K562 (cell line): ENCODE measurements around the gene GHITM. TPM values are rescaled to one million over a fixed set of nuclear protein-coding genes. Genes with fewer than 3 reads are reported as not detected.

ENCODE experiments used
- ADNP ChIP-seq: fragments of 200-800 bp; sonication (Bioruptor generic); IDR thresholded peaks from 2 replicates; pipeline ENCODE4 v1.6.1; 2016; ENCODE audit warnings: missing genetic modification characterization, missing compliant biosample characterization
- BACH1 ChIP-seq: fragments of 200-800 bp; sonication (Bioruptor generic); IDR thresholded peaks from 2 replicates; pipeline ENCODE4 v1.6.1; 2016; ENCODE audit warnings: missing genetic modification characterization, missing compliant biosample characterization
- BRD4 ChIP-seq: fragments of 200-600 bp; sonication (generic); IDR thresholded peaks from 2 replicates; pipeline ENCODE4 v1.6.1; 2017; ENCODE audit warnings: inconsistent platforms
- CREBBP ChIP-seq: IDR thresholded peaks from one replicate; pipeline ENCODE4 v1.6.1; 2012; ENCODE audit warnings: low read depth, mild to moderate bottlenecking, control low read depth, inconsistent platforms, low read length
- FOXK2 ChIP-seq, 2 experiments: fragments of 450-650 bp; IDR thresholded peaks in 1 of 2; conservative IDR thresholded peaks in 1 of 2; 2 replicates each; pipeline ENCODE4 v1.6.1; 2016; ENCODE audit warnings: low read depth in 2 of 2, mild to moderate bottlenecking in 1 of 2
- MAFK ChIP-seq: IDR thresholded peaks from 2 replicates; pipeline ENCODE4 v1.6.1; 2011; ENCODE audit warnings: low read length, improper control_type of control experiment
- MTA3 ChIP-seq: fragments of 450-650 bp; formaldehyde crosslinking; IDR thresholded peaks from 2 replicates; pipeline ENCODE4 v1.6.1; 2017; ENCODE audit warnings: mild to moderate bottlenecking, borderline replicate concordance
- RBFOX2 ChIP-seq: fragments of 200-400 bp; formaldehyde crosslinking; IDR thresholded peaks from 2 replicates; pipeline ENCODE4 v1.6.1; 2017; ENCODE audit warnings: low read depth, mild to moderate bottlenecking, low read length, moderate library complexity
- SP1 ChIP-seq: sonication (generic); formaldehyde crosslinking; IDR thresholded peaks from 2 replicates; pipeline ENCODE4 v1.8.1; 2022; ENCODE audit warnings: mild to moderate bottlenecking, missing genetic modification reagents
- TSC22D4 ChIP-seq: fragments of 450-650 bp; IDR thresholded peaks from 2 replicates; pipeline ENCODE4 v1.6.1; 2016; ENCODE audit warnings: missing genetic modification characterization, missing biosample characterization, control low read depth
- ZNF253 ChIP-seq: fragments of 250-450 bp; sonication (Bioruptor Pico); conservative IDR thresholded peaks from 2 replicates; pipeline ENCODE4 v1.6.1; 2021; ENCODE audit warnings: mild to moderate bottlenecking
- ZNF408 ChIP-seq: fragments of 250-450 bp; sonication (Bioruptor Pico); IDR thresholded peaks from 2 replicates; pipeline ENCODE4 v1.4.0; 2020; ENCODE audit warnings: low read depth, mild to moderate bottlenecking, moderate library complexity
- ZNF77 ChIP-seq: fragments of 250-450 bp; sonication (Bioruptor Pico); IDR thresholded peaks from 2 replicates; pipeline ENCODE4 v1.5.0; 2020
- polyA plus RNA-seq, 8 experiments: library from polyadenylated mRNA; depleted of rRNA in 4 of 8; stranded (reverse) in 5 of 8; unstranded in 3 of 8; fragments of >200 nt; fragmentation: Nextera tagmentation in 2 of 8; fragmentation: Illumina TruSeq in 1 of 8; extraction: Ambion mirVana in 2 of 8; extraction: Trizol in 1 of 8; gene quantifications; 2 replicates each; pipeline versions ENCODE4 v1.2.1 to v1.2.3, GENCODE V29; 2011 to 2014; ENCODE audit warnings: inconsistent platforms in 1 of 8, missing spikeins in 1 of 8
- total RNA-seq, 7 experiments: library from RNA; depleted of rRNA in 6 of 7; stranded (reverse); fragments of >200 nt in 6 of 7; fragmentation: Illumina TruSeq in 2 of 7; extraction: Trizol in 2 of 7; gene quantifications; 2 replicates each; pipeline versions ENCODE4 v1.2.1 to v1.2.3, GENCODE V29; 2011 to 2021; ENCODE audit warnings: low replicate concordance in 1 of 7
- TF ChIP-seq, protein P1 (sequence below): fragments of 450-650 bp; IDR thresholded peaks from 2 replicates; pipeline ENCODE4 v1.6.1; 2016; ENCODE audit warnings: borderline replicate concordance
- TF ChIP-seq, protein P2 (sequence below), 2 experiments: fragments of 450-650 bp in 1 of 2; sonication (generic) in 1 of 2; formaldehyde crosslinking in 1 of 2; IDR thresholded peaks in 1 of 2; conservative IDR thresholded peaks in 1 of 2; 2 replicates each; pipeline versions ENCODE4 v1.6.1 to v1.8.1; 2016 to 2023; ENCODE audit warnings: mild to moderate bottlenecking in 2 of 2, moderate library complexity in 2 of 2, inconsistent platforms in 1 of 2, missing genetic modification reagents in 1 of 2
- TF ChIP-seq, protein P3 (sequence below): fragments of 250-450 bp; sonication (Bioruptor Pico); IDR thresholded peaks from 2 replicates; pipeline ENCODE4 v1.8.0; 2022; ENCODE audit warnings: moderate library complexity, mild to moderate bottlenecking, inconsistent platforms
- TF ChIP-seq, protein P4 (sequence below): sonication (generic); formaldehyde crosslinking; IDR thresholded peaks from 2 replicates; pipeline ENCODE4 v1.8.0; 2022; ENCODE audit warnings: mild to moderate bottlenecking, missing genetic modification reagents
- TF ChIP-seq, protein P5 (sequence below): fragments of 450-650 bp; formaldehyde crosslinking; IDR thresholded peaks from 2 replicates; pipeline ENCODE4 v1.4.0; 2022; ENCODE audit warnings: missing genetic modification characterization
- TF ChIP-seq, protein P6 (sequence below): fragments of 450-650 bp; formaldehyde crosslinking; IDR thresholded peaks from 2 replicates; pipeline ENCODE4 v1.4.0; 2020; ENCODE audit warnings: mild to moderate bottlenecking, mixed read lengths

The GHITM gene
- total and polyA plus RNA-seq, 9 of the 15 experiments (the other 6 are each of a cell fraction or from before 2014, with no cell fraction given) = 322 to 1,258 (median 386) TPM

DNA sequence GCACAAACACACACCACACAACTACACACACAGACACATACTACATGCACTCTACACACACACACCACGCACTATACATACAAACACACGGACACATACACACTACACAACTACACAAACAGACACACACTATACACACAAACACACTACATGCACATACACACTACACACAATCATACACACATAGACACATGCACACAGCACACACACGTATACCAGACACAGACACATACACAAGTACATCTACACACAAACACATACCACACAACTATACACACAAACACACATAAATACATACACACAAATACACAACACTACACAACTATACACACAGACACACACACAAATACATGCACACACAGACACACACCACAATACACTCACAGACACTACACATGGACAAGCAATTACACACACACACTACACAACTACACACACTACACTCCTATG is 38.9 kb downstream of the GHITM start (continued):
- TF ChIP-seq, protein P1, sequence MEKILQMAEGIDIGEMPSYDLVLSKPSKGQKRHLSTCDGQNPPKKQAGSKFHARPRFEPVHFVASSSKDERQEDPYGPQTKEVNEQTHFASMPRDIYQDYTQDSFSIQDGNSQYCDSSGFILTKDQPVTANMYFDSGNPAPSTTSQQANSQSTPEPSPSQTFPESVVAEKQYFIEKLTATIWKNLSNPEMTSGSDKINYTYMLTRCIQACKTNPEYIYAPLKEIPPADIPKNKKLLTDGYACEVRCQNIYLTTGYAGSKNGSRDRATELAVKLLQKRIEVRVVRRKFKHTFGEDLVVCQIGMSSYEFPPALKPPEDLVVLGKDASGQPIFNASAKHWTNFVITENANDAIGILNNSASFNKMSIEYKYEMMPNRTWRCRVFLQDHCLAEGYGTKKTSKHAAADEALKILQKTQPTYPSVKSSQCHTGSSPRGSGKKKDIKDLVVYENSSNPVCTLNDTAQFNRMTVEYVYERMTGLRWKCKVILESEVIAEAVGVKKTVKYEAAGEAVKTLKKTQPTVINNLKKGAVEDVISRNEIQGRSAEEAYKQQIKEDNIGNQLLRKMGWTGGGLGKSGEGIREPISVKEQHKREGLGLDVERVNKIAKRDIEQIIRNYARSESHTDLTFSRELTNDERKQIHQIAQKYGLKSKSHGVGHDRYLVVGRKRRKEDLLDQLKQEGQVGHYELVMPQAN = peak; percentile 57; the same call in 1 of the 2 replicates
- peak; percentile 31 for TF ChIP-seq CREBBP
- TF ChIP-seq, protein P2, sequence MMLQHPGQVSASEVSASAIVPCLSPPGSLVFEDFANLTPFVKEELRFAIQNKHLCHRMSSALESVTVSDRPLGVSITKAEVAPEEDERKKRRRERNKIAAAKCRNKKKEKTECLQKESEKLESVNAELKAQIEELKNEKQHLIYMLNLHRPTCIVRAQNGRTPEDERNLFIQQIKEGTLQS (IDR thresholded peaks at IDR 0.05) = no peak
- TF ChIP-seq, protein P2 (CRISPR knock-in tag; conservative IDR thresholded peaks at IDR 0.05) = no peak
- no peak for TF ChIP-seq RBFOX2
- TF ChIP-seq ZNF253 (CRISPR knock-in tag) = no peak
- TF ChIP-seq ZNF77 (CRISPR knock-in tag) = no peak
- TF ChIP-seq FOXK2 (conservative IDR thresholded peaks at IDR 0.05 in 1 of 2, IDR thresholded peaks at IDR 0.05 in 1 of 2; ENCODE audit: low read depth in 2 of 2) = peak; percentile 9 to 13; a peak in 1 of 4 replicates
- 0 out of 2 replicates have a peak, but pooled peaks have one; percentile 32 for TF ChIP-seq ADNP
- TF ChIP-seq, protein P3, sequence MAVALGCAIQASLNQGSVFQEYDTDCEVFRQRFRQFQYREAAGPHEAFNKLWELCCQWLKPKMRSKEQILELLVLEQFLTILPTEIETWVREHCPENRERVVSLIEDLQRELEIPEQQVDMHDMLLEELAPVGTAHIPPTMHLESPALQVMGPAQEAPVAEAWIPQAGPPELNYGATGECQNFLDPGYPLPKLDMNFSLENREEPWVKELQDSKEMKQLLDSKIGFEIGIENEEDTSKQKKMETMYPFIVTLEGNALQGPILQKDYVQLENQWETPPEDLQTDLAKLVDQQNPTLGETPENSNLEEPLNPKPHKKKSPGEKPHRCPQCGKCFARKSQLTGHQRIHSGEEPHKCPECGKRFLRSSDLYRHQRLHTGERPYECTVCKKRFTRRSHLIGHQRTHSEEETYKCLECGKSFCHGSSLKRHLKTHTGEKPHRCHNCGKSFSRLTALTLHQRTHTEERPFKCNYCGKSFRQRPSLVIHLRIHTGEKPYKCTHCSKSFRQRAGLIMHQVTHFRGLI (CRISPR knock-in tag) = no peak
- TF ChIP-seq TSC22D4 (tag) = 0 out of 2 replicates have a peak, but pooled peaks have one; percentile 53
- TF ChIP-seq ZNF408 (CRISPR knock-in tag) = no peak
- TF ChIP-seq, protein P4, sequence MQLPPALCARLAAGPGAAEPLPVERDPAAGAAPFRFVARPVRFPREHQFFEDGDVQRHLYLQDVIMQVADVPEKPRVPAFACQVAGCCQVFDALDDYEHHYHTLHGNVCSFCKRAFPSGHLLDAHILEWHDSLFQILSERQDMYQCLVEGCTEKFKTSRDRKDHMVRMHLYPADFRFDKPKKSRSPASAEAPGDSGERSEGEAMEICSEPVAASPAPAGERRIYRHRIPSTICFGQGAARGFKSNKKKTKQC = no peak
- no peak for TF ChIP-seq MAFK
- no peak for TF ChIP-seq MTA3
- TF ChIP-seq, protein P5, sequence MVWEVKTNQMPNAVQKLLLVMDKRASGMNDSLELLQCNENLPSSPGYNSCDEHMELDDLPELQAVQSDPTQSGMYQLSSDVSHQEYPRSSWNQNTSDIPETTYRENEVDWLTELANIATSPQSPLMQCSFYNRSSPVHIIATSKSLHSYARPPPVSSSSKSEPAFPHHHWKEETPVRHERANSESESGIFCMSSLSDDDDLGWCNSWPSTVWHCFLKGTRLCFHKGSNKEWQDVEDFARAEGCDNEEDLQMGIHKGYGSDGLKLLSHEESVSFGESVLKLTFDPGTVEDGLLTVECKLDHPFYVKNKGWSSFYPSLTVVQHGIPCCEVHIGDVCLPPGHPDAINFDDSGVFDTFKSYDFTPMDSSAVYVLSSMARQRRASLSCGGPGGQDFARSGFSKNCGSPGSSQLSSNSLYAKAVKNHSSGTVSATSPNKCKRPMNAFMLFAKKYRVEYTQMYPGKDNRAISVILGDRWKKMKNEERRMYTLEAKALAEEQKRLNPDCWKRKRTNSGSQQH (CRISPR knock-in tag) = 0 out of 2 replicates have a peak, but pooled peaks have one; percentile 64
- no peak for TF ChIP-seq BACH1
- TF ChIP-seq, protein P6, sequence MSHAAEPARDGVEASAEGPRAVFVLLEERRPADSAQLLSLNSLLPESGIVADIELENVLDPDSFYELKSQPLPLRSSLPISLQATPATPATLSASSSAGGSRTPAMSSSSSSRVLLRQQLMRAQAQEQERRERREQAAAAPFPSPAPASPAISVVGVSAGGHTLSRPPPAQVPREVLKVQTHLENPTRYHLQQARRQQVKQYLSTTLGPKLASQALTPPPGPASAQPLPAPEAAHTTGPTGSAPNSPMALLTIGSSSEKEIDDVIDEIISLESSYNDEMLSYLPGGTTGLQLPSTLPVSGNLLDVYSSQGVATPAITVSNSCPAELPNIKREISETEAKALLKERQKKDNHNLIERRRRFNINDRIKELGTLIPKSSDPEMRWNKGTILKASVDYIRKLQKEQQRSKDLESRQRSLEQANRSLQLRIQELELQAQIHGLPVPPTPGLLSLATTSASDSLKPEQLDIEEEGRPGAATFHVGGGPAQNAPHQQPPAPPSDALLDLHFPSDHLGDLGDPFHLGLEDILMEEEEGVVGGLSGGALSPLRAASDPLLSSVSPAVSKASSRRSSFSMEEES = no peak
- TF ChIP-seq BRD4 = no peak
- no peak for TF ChIP-seq SP1 (CRISPR knock-in tag)
